Measurements from ENCODE around the gene CALML3.

CALML3 gene

DNA sequence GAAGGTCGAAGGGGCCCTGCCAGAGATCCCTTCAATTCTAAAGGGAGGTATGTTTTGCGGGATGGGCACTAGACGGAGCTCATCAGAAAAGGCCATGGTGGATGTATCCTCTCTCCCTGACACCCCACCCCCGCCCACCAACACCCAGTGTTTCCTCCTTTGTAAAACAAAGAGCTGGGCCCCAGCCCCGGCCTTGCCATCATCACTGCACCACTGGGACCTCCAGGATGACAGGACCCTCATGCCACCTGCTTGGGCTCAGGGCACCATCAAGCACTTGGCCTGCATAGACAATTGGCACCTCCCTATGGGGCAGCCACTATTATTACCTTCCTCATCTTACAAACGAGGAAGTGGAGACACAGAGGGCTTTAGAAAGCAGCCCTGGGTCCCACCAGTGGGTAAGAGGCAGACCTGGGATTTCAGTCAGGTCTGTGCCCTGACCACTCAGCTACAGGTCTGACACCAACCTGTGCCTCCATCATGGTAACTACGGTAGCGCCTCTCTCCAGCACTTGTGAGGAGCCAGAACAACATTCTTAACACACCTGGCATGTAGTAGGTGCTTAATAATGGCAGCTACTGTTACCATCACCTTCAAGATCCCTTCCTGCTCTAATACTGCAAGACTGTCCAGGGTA lies 2.0 kb downstream of the CALML3 start:
- no peak overlapping the region for H3K4me3 ChIP-seq (replicated peaks; ENCODE audit: low read depth, low read length)
- TF ChIP-seq CTCF (IDR thresholded peaks at IDR 0.05; ENCODE audit: low read depth, low read length, missing control alignments), result no peak

GRCh38 chr10:5527332-5528200 lies 2.8 kb downstream of the CALML3 start:
- H3K4me3 ChIP-seq (replicated peaks; ENCODE audit: low read depth, low read length), result no peak overlapping the region
- no peak for DNase-seq (ENCODE audit: extremely low read depth, low read depth)
- no peak for TF ChIP-seq CTCF (IDR thresholded peaks at IDR 0.05; ENCODE audit: low read depth, low read length, missing control alignments)

More for the DNA sequence above, 2.0 kb downstream of the CALML3 start:
- DNase-seq (ENCODE audit: extremely low read depth, low read depth), result no peak

GRCh38 chr10:5528989-5529701 lies 4.4 kb downstream of the CALML3 start:
- TF ChIP-seq CTCF (IDR thresholded peaks at IDR 0.05; ENCODE audit: low read depth, low read length, missing control alignments), result no peak
- DNase-seq (ENCODE audit: extremely low read depth, low read depth), result no peak
- H3K4me3 ChIP-seq (replicated peaks; ENCODE audit: low read depth, low read length), result no peak overlapping the region

- H3K4me3 ChIP-seq (replicated peaks; ENCODE audit: low read depth, low read length), result no peak overlapping the region
- DNase-seq (ENCODE audit: extremely low read depth, low read depth), result no peak
- no peak for TF ChIP-seq CTCF (IDR thresholded peaks at IDR 0.05; ENCODE audit: low read depth, low read length, missing control alignments)
Measured at GRCh38 chr10:5529702-5530411, 5.1 kb downstream of the CALML3 start.

DNA sequence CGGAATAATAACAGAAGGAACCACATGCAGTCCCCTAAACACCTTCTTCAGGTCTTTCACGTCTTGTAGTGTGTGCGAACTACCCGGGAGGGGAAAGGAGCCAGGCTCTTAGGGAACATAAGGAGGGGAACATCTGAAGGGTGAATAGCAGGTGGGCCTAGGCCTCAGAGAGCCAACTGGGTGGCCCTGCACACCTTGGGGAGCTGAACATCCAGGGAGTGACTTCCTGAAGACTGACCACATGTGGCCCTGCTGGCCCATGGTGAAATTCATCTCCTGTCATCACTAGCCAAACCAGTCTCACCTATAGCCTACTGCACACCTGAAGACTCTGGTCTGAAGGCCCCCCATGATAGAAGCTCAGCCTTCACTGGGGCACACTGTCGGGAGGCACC lies 5.6 kb downstream of the CALML3 start:
- no peak for TF ChIP-seq CTCF (IDR thresholded peaks at IDR 0.05; ENCODE audit: low read depth, low read length, missing control alignments)
- no peak overlapping the region for H3K4me3 ChIP-seq (replicated peaks; ENCODE audit: low read depth, low read length)

DNA sequence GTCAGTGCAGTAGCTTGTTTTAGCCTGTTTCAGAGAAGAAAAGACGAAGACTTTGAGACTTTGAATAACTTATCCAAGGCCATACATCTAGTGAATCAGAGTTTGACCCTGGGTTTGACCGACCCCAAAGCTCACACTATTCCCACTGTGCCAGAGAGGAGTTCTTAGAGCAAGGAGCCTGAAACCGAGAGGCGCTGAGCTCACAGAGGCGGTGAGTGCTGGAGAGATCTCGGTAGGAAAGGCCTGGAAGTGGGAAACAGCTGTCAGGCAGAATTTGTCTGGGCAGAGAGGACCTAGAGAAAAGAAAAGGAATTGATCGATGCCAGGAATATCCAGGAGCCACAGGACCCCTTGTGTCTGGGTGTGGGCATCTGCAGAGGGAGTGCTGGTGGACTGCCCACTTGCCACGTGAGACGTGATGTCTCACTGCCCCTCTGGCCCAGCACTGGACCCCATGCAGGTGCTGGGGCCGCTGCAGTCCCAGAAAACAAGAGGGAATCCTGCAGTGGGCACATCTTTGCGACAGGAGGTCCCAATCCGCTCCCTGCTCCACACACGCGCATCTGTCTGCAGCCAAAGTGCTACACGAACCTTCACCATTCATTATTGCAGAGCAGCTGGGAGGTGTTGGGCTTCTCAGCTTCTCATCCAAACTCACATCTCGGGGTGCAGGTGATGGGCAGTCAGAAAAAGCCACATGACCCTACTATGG lies 6.2 kb downstream of the CALML3 start:
- no peak overlapping the region for H3K4me3 ChIP-seq (replicated peaks; ENCODE audit: low read depth, low read length)
- no peak for DNase-seq (ENCODE audit: extremely low read depth, low read depth)
- no peak for TF ChIP-seq CTCF (IDR thresholded peaks at IDR 0.05; ENCODE audit: low read depth, low read length, missing control alignments)

More for the DNA sequence above, 5.6 kb downstream of the CALML3 start:
- DNase-seq (ENCODE audit: extremely low read depth, low read depth), result no peak
